Activated CD8-positive, alpha-beta T cell treated with anti-CD3 and anti-CD28 coated beads, Interleukin-2, amount 10 ng/mL, durations not matched to agents 7 days and 5 days (primary cell): Measurements from ENCODE around the gene RIN3. TPM values are rescaled to one million over a fixed set of nuclear protein-coding genes. Genes with fewer than 3 reads are reported as not detected.

Experiments
- ATAC-seq: fragments of 150-1000 bp; cut with Tn5 transposase; one replicate; pipeline ENCODE4 v1.10.0; 2021; ENCODE audit warnings: moderate library complexity
- CTCF ChIA-PET: fragments of 350-600 bp; sonication (Branson Sonifier 250); formaldehyde crosslinking; loops from one replicate; lab custom pipeline; 2021; ENCODE audit warnings: antibody characterized with exemption; lab: Charles Lee
- POLR2A ChIA-PET: fragments of 350-600 bp; sonication (Branson Sonifier 250); formaldehyde crosslinking; loops from one replicate; lab custom pipeline; 2021; ENCODE audit warnings: antibody characterized with exemption; lab: Charles Lee
- DNase-seq: peaks from one replicate; pipeline ENCODE4 v3.0.0-alpha.2; 2020
- H3K27ac Mint-ChIP-seq: one replicate; pipeline ENCODE4 v1.8.0; 2021; ENCODE audit warnings: mild to moderate bottlenecking, mixed read lengths
- H3K27me3 Mint-ChIP-seq: one replicate; pipeline ENCODE4 v1.8.0; 2021; ENCODE audit warnings: low read depth, mixed read lengths
- H3K36me3 Mint-ChIP-seq: one replicate; pipeline ENCODE4 v1.8.0; 2021; ENCODE audit warnings: low read depth, mixed read lengths
- H3K4me1 Mint-ChIP-seq: one replicate; pipeline ENCODE4 v1.8.0; 2021; ENCODE audit warnings: low read depth, mixed read lengths
- H3K4me3 Mint-ChIP-seq: one replicate; pipeline ENCODE4 v1.8.0; 2021; ENCODE audit warnings: mild to moderate bottlenecking, mixed read lengths
- H3K9me3 Mint-ChIP-seq: one replicate; pipeline ENCODE4 v1.8.0; 2022; ENCODE audit warnings: mixed read lengths; ENCODE audit not compliant: insufficient read depth
- total RNA-seq, 2 experiments: library from RNA; stranded (reverse); gene quantifications; one replicate each; pipeline ENCODE4 v1.2.3, GENCODE V29; 2021

The RIN3 gene
- total RNA-seq, 2 experiments from 2014 or later: 85.6 to 89.0 TPM

DNA sequence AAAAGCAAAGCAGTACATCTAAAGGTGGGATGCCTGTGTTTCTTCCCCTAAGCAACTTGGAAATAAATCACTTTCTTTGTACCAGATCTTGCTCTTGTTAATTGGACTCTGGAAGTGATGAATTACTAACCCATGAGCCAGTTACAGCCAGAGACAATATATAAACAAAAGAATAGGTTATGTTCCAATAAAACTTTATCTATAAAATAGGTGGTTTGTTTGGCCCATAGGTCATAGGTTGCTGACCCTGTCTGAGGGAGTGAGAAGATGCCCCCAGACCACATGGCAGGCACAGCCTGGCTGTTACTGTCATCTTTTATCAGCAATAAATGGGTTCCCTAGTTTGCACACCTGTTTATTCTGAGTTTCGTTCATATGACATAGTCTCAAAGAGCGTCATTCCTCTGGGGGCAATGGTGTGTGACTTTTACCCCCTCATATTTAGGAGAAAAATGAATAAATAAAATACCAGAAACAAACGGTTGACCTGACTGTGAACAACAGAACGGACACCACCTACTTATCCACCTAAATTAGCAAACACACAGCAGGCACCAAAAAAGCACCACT is 224.1 kb downstream of the RIN3 start:
- H3K4me3 Mint-ChIP-seq: no peak overlapping the region
- no peak overlapping the region for H3K27ac Mint-ChIP-seq
- POLR2A ChIA-PET: no interaction called here
- H3K36me3 Mint-ChIP-seq: no peaks in the 10 kb centered on the region
- ATAC-seq (no peak), DNase-seq (no peak)
- H3K27me3 Mint-ChIP-seq: peaks cover 14% of the 10 kb centered on the region
- no peaks in the 10 kb centered on the region for H3K9me3 Mint-ChIP-seq
- H3K4me1 Mint-ChIP-seq: peaks cover 10% of the 10 kb centered on the region
- CTCF ChIA-PET: no interaction called here

Other genes with a start within 250 kb of the RIN3 start
- gene SLC24A4, start 190.6 kb upstream of the RIN3 start, total RNA-seq: under 1 TPM in 1 of 2 experiments, not detected in 1; 0.05 TPM
- gene LGMN, start 234.8 kb downstream of the RIN3 start, total RNA-seq: under 1 TPM; 0.73 to 0.76 TPM